RWPE1 (cell line): Measurements from ENCODE around the gene SMAGP.

Source experiments
- CTCF ChIA-PET: fragments of 350-600 bp; sonication (Branson Sonifier 250); formaldehyde crosslinking; extraction: SDS; loops from one replicate; lab custom pipeline; 2021; lab: Yijun Ruan, JAX
- POLR2A ChIA-PET: fragments of 400-600 bp; formaldehyde crosslinking; extraction: SDS; loops from one replicate; lab custom pipeline; 2020; ENCODE audit warnings: antibody characterized with exemption; ENCODE audit not compliant: low non-redundant PET; lab: Yijun Ruan, JAX
- DNase-seq: peaks from one replicate; pipeline ENCODE4 v3.0.0; 2012; ENCODE audit warnings: low spot score
- H3K27ac ChIP-seq: fragments of 450-650 bp; 2 replicates; pipeline ENCODE4 v1.5.1; 2017
- TF ChIP-seq, protein P1 (sequence below): fragments of 450-650 bp; conservative IDR thresholded peaks from 2 replicates; pipeline ENCODE4 v1.5.1; 2017; ENCODE audit warnings: low read depth, mild to moderate bottlenecking

The SMAGP gene

GRCh38 chr12:51196547-51196946, 73.7 kb downstream of the SMAGP start:
- no peak overlapping the region for H3K27ac ChIP-seq
- POLR2A ChIA-PET = no interaction called here
- DNase-seq = no peak
- TF ChIP-seq, protein P1, sequence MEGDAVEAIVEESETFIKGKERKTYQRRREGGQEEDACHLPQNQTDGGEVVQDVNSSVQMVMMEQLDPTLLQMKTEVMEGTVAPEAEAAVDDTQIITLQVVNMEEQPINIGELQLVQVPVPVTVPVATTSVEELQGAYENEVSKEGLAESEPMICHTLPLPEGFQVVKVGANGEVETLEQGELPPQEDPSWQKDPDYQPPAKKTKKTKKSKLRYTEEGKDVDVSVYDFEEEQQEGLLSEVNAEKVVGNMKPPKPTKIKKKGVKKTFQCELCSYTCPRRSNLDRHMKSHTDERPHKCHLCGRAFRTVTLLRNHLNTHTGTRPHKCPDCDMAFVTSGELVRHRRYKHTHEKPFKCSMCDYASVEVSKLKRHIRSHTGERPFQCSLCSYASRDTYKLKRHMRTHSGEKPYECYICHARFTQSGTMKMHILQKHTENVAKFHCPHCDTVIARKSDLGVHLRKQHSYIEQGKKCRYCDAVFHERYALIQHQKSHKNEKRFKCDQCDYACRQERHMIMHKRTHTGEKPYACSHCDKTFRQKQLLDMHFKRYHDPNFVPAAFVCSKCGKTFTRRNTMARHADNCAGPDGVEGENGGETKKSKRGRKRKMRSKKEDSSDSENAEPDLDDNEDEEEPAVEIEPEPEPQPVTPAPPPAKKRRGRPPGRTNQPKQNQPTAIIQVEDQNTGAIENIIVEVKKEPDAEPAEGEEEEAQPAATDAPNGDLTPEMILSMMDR = no peak
- CTCF ChIA-PET = no interaction called here

- TF ChIP-seq, protein P1 = no peak
- POLR2A ChIA-PET = no interaction called here
- no peak for DNase-seq
- no peak overlapping the region for H3K27ac ChIP-seq
- CTCF ChIA-PET = no interaction called here
Measured at GRCh38 chr12:51195841-51196240, 74.4 kb downstream of the SMAGP start.
